Gastrocnemius medialis (tissue), 4 donors: ENCODE data around the gene NOBOX. TPM values are rescaled to one million over a fixed set of nuclear protein-coding genes. Genes with fewer than 3 reads are reported as not detected.
"Not testable (repeated sequence)": the region's sequence is repeated elsewhere in the genome, so short reads cannot be mapped to it uniquely, and the experiment has no call there.

Source experiments
- ATAC-seq, 2 donors: fragments of 150-250 bp; one replicate each; pipeline ENCODE4 v1.9.1; 2016
- DNase-seq, 2 donors: peaks; one replicate each; pipeline ENCODE4 v3.0.0-alpha.2; 2019
- H3K27ac ChIP-seq, 4 donors: fragments of 200-600 bp; sonication (generic); 1 replicate in 1 of 4; 2 replicates in 3 of 4; pipeline ENCODE4 v1.5.1; 2016 to 2018; ENCODE audit warnings: mild to moderate bottlenecking in 2 of 4, moderate library complexity in 1 of 4
- H3K27me3 ChIP-seq, 3 donors: fragments of 200-600 bp; sonication (generic) in 2 of 3; 1 replicate in 1 of 3; 2 replicates in 2 of 3; pipeline versions ENCODE4 v1.5.1 to v1.6.0; 2016 to 2019; ENCODE audit warnings: mild to moderate bottlenecking in 1 of 3, moderate library complexity in 1 of 3
- H3K36me3 ChIP-seq, 2 donors: fragments of 200-600 bp; sonication (generic) in 1 of 2; one replicate each; pipeline ENCODE4 v1.5.1; 2017 to 2018
- H3K4me1 ChIP-seq, 2 donors: fragments of 200-600 bp; sonication (generic) in 1 of 2; one replicate each; pipeline ENCODE4 v1.5.1; 2016 to 2017; ENCODE audit warnings: mild to moderate bottlenecking in 2 of 2
- H3K4me3 ChIP-seq, 4 donors: fragments of 200-600 bp; sonication (generic) in 3 of 4; 1 replicate in 1 of 4; 2 replicates in 3 of 4; pipeline ENCODE4 v1.5.1; 2016 to 2019; ENCODE audit warnings: mild to moderate bottlenecking in 2 of 4
- H3K9me3 ChIP-seq, 3 donors: fragments of 200-600 bp; sonication (generic) in 2 of 3; 1 replicate in 1 of 3; 2 replicates in 2 of 3; pipeline ENCODE4 v1.5.1; 2016 to 2019
- POLR2A ChIP-seq, 2 donors: fragments of 450-650 bp; IDR thresholded peaks; one replicate each; pipeline ENCODE4 v1.6.1; 2017; ENCODE audit warnings: antibody characterized with exemption in 2 of 2, mild to moderate bottlenecking in 2 of 2, moderate library complexity in 2 of 2
- in situ Hi-C, 4 donors: fragments of 200-750 bp; cut with MboI; loops; one replicate each; pipeline versions ENCODE4 v1.15.0 to v1.8.0; 2017; ENCODE audit warnings: low sequenced_read_pairs in 4 of 4
- intact Hi-C: fragments of 100-400 bp; cut with DNase I; formaldehyde crosslinking; loops from one replicate; pipeline ENCODE4 v1.15.1; 2023; ENCODE audit warnings: low total_unique reads
- total RNA-seq, 4 donors: library from RNA; depleted of rRNA; stranded (reverse); fragments of >200 nt; gene quantifications; one replicate each; pipeline versions ENCODE4 v1.1.0 to v1.2.3, GENCODE V29; 2016
- TF ChIP-seq, protein P1 (sequence below), 5 experiments: fragments of 450-650 bp in 3 of 5; fragments of 200-600 bp in 2 of 5; sonication (generic) in 2 of 5; IDR thresholded peaks in 4 of 5; conservative IDR thresholded peaks in 1 of 5; 1 replicate in 4 of 5; 2 replicates in 1 of 5; pipeline ENCODE4 v1.5.1; 2016 to 2019; ENCODE audit warnings: antibody characterized with exemption in 5 of 5, mild to moderate bottlenecking in 3 of 5, moderate library complexity in 3 of 5

Gene NOBOX
- total RNA-seq, 4 donors from 2014 or later = not detected

GRCh38 chr7:144437370-144438191 is 34.1 kb upstream of the NOBOX start:
- Histone ChIP-seq H3K4me1 (no peaks in the 10 kb centered on the region), H3K27ac (no peak overlapping the region), H3K4me3 (no peak overlapping the region), H3K36me3 (no peaks in the 10 kb centered on the region), H3K9me3 (no peaks in the 10 kb centered on the region), H3K27me3 (no peaks in the 10 kb centered on the region)
- intact Hi-C loops = no loop called here
- DNase-seq (no peak), ATAC-seq (no peak)
- no peak for TF ChIP-seq POLR2A (IDR thresholded peaks at IDR 0.05)
- TF ChIP-seq, protein P1, sequence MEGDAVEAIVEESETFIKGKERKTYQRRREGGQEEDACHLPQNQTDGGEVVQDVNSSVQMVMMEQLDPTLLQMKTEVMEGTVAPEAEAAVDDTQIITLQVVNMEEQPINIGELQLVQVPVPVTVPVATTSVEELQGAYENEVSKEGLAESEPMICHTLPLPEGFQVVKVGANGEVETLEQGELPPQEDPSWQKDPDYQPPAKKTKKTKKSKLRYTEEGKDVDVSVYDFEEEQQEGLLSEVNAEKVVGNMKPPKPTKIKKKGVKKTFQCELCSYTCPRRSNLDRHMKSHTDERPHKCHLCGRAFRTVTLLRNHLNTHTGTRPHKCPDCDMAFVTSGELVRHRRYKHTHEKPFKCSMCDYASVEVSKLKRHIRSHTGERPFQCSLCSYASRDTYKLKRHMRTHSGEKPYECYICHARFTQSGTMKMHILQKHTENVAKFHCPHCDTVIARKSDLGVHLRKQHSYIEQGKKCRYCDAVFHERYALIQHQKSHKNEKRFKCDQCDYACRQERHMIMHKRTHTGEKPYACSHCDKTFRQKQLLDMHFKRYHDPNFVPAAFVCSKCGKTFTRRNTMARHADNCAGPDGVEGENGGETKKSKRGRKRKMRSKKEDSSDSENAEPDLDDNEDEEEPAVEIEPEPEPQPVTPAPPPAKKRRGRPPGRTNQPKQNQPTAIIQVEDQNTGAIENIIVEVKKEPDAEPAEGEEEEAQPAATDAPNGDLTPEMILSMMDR (IDR thresholded peaks at IDR 0.05 in 4 of 5, conservative IDR thresholded peaks at IDR 0.05 in 1 of 5) = peak in 1 of 5 experiments; percentile 21
- in situ Hi-C loops = no loop called here

- Histone ChIP-seq H3K4me1 (no peaks in the 10 kb centered on the region), H3K27me3 (no peaks in the 10 kb centered on the region), H3K9me3 (no peaks in the 10 kb centered on the region), H3K4me3 (no peak overlapping the region), H3K27ac (no peak overlapping the region), H3K36me3 (no peaks in the 10 kb centered on the region)
- DNase-seq = no peak
- intact Hi-C loops = no loop called here
- TF ChIP-seq, protein P1 (IDR thresholded peaks at IDR 0.05 in 4 of 5, conservative IDR thresholded peaks at IDR 0.05 in 1 of 5) = no peak
- no peak for TF ChIP-seq POLR2A (IDR thresholded peaks at IDR 0.05)
- ATAC-seq = no peak
- in situ Hi-C loops = no loop called here
Observed at GRCh38 chr7:144436500-144436899, 33.0 kb upstream of the NOBOX start.

DNA sequence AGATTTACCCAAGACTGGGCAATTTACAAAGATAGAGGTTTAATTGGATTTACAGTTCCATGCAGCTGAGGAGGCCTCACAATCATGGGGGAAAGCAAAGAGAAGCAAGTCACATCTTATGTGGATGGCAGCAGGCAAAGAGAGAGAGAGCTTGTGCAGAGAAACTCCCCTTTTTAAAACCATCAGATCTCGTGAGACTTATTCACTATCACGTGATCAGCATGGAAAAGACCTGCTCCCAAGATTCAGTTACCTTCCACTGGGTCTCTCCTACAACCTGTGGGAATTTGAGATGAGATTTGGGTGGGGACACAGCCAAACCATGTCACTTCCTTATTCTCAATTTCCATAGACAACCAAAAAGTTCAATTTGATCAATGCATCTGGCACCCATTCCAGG is 24.9 kb upstream of the NOBOX start:
- Histone ChIP-seq H3K4me3 (no peak overlapping the region), H3K36me3 (no peaks in the 10 kb centered on the region), H3K27ac (no peak overlapping the region), H3K27me3 (no peaks in the 10 kb centered on the region), H3K4me1 (no peaks in the 10 kb centered on the region), H3K9me3 (no peaks in the 10 kb centered on the region)
- DNase-seq (no peak), ATAC-seq (no peak)
- TF ChIP-seq POLR2A (IDR thresholded peaks at IDR 0.05) = no peak
- TF ChIP-seq, protein P1 (IDR thresholded peaks at IDR 0.05 in 4 of 5, conservative IDR thresholded peaks at IDR 0.05 in 1 of 5) = no peak
- intact Hi-C loops (no loop called here), in situ Hi-C loops (no loop called here)

DNA sequence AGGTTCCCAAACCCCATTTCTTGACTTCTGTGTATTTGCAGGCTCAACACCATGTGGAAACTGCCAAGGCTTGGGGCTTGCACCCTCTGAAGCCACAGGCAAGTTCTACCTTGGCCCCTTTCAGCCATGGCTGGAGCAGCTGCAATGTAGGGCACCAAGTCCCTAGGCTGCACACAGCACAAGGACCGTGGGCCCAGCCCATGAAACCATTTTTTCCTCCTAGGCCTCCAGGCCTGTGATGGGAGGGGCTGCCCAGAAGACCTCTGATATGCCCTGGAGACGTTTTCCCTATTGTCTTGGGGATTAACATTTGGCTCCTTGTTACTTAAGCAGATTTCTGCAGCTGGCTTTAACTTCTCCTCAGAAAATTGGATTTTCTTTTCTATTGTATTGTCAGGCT is 24.0 kb upstream of the NOBOX start:
- H3K4me3 ChIP-seq, H3K9me3 ChIP-seq, intact Hi-C loops, H3K4me1 ChIP-seq, DNase-seq, ATAC-seq, in situ Hi-C loops, H3K27ac ChIP-seq, H3K36me3 ChIP-seq, H3K27me3 ChIP-seq: not testable (repeated sequence)

- in situ Hi-C loops, ATAC-seq, DNase-seq, H3K4me1 ChIP-seq, H3K9me3 ChIP-seq, H3K36me3 ChIP-seq, H3K4me3 ChIP-seq, intact Hi-C loops, H3K27me3 ChIP-seq, H3K27ac ChIP-seq: not testable (repeated sequence)
Observed at GRCh38 chr7:144418931-144419330, 15.4 kb upstream of the NOBOX start.

GRCh38 chr7:144416341-144416740 is 12.8 kb upstream of the NOBOX start:
- no peak overlapping the region for H3K27ac ChIP-seq
- H3K36me3 ChIP-seq = no peaks in the 10 kb centered on the region
- ATAC-seq (no peak), DNase-seq (no peak)
- H3K9me3 ChIP-seq = no peaks in the 10 kb centered on the region
- intact Hi-C loops (no loop called here), in situ Hi-C loops (no loop called here)
- no peaks in the 10 kb centered on the region for H3K4me1 ChIP-seq
- H3K27me3 ChIP-seq = no peaks in the 10 kb centered on the region
- no peak overlapping the region for H3K4me3 ChIP-seq
- TF ChIP-seq, protein P1 (IDR thresholded peaks at IDR 0.05 in 4 of 5, conservative IDR thresholded peaks at IDR 0.05 in 1 of 5) = no peak
- no peak for TF ChIP-seq POLR2A (IDR thresholded peaks at IDR 0.05)
